ENCODE data around the gene MBP. TPM values are rescaled to one million over a fixed set of nuclear protein-coding genes. Genes with fewer than 3 reads are reported as not detected.

MBP gene
- total and polyA plus RNA-seq, 2 donors (not counting 3 experiments of a cell fraction or from before 2014, with no cell fraction given): 1.7 to 2.3 TPM

DNA sequence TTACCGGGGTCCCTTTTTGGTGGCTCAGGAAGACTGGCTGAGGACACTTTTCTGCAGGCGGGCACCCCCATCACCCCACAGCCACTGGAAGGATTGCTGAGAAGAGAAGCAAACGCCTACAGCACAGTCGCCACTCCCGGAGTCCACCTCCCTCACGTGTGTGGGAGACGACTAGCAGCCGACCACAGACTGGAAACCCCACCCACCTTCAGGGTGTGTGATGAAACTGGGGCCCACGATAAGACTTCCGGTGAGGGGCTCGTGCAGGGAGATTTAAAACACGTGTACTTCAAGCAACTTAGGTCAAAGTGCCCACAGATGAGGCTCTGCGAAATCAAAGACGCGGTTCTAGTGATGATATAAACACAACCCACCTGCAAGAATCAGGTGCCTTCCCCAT, 26.3 kb downstream of the MBP start:
- Histone ChIP-seq H3K4me1 (ENCODE audit: control insufficient read depth, extremely low read depth, insufficient read depth, low read length) (peaks cover 32% of the 10 kb centered on the region), H3K27ac (ENCODE audit: insufficient read depth, low read depth, low read length) (no peak overlapping the region), H3K9me3 (replicated peaks; ENCODE audit: control insufficient read depth, insufficient read depth, low read length) (no peaks in the 10 kb centered on the region), H4K20me1 (replicated peaks; ENCODE audit: control insufficient read depth, extremely low read depth, insufficient read depth, low read length) (no peaks in the 10 kb centered on the region), H3K79me2 (ENCODE audit: control insufficient read depth, insufficient read depth, low read length) (no peaks in the 10 kb centered on the region), H3K4me2 (ENCODE audit: insufficient read depth, low read length) (no peak overlapping the region), H3K27me3 (ENCODE audit: control insufficient read depth in 2 of 2, insufficient read depth in 2 of 2, low read length in 2 of 2) (no peaks in the 10 kb centered on the region), H3K36me3 (ENCODE audit: control insufficient read depth in 2 of 2, extremely low read depth in 1 of 2, insufficient read depth in 2 of 2, low read length in 2 of 2) (no peaks in the 10 kb centered on the region), H2AFZ (ENCODE audit: low read depth, low read length) (no peak overlapping the region), H3K4me3 (replicated peaks in 1 of 3; ENCODE audit: insufficient read depth in 1 of 3, low read depth in 1 of 3, low read length in 3 of 3) (no peak overlapping the region), H3K9me1 (replicated peaks; ENCODE audit: control insufficient read depth, extremely low read depth, insufficient read depth, low read length) (no peaks in the 10 kb centered on the region), H3K9ac (replicated peaks; ENCODE audit: extremely low read depth, insufficient read depth, low read length) (no peak overlapping the region)
- TF ChIP-seq EZH2 (IDR thresholded peaks at IDR 0.05; ENCODE audit: borderline replicate concordance, low read depth, low read length, severe bottlenecking) (no peak), MYC (IDR thresholded peaks at IDR 0.05; ENCODE audit: low read depth, low read length) (no peak), FOS (IDR thresholded peaks at IDR 0.05; ENCODE audit: borderline replicate concordance, insufficient read depth, low read length) (no peak), POLR2A (IDR thresholded peaks at IDR 0.05; ENCODE audit: low read depth, low read length) (no peak), GATA2 (IDR thresholded peaks at IDR 0.05; ENCODE audit: insufficient read depth, insufficient read length, low read depth, low read length) (no peak), POLR2AphosphoS5 (IDR thresholded peaks at IDR 0.05; ENCODE audit: insufficient read depth, low read depth, low read length) (no peak), JUN (IDR thresholded peaks at IDR 0.05; ENCODE audit: borderline replicate concordance, insufficient read depth, insufficient read length, low read depth) (no peak)
- TF ChIP-seq, protein P1, sequence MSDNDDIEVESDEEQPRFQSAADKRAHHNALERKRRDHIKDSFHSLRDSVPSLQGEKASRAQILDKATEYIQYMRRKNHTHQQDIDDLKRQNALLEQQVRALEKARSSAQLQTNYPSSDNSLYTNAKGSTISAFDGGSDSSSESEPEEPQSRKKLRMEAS (IDR thresholded peaks at IDR 0.05; ENCODE audit: insufficient read depth, insufficient read length): no peak
- TF ChIP-seq, protein P2, sequence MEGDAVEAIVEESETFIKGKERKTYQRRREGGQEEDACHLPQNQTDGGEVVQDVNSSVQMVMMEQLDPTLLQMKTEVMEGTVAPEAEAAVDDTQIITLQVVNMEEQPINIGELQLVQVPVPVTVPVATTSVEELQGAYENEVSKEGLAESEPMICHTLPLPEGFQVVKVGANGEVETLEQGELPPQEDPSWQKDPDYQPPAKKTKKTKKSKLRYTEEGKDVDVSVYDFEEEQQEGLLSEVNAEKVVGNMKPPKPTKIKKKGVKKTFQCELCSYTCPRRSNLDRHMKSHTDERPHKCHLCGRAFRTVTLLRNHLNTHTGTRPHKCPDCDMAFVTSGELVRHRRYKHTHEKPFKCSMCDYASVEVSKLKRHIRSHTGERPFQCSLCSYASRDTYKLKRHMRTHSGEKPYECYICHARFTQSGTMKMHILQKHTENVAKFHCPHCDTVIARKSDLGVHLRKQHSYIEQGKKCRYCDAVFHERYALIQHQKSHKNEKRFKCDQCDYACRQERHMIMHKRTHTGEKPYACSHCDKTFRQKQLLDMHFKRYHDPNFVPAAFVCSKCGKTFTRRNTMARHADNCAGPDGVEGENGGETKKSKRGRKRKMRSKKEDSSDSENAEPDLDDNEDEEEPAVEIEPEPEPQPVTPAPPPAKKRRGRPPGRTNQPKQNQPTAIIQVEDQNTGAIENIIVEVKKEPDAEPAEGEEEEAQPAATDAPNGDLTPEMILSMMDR (IDR thresholded peaks at IDR 0.05; ENCODE audit: extremely low read depth in 1 of 2, insufficient read depth in 1 of 2, low read depth in 1 of 2, low read length in 2 of 2): no peak
- DNase-seq (ENCODE audit: low read depth, low spot score) (no peak), FAIRE-seq (no peak)
- dilution Hi-C loops (cut with MboI; ENCODE audit: extremely low pct_ligation_motif_present, low sequenced_read_pairs) (no loop called here), intact Hi-C loops (cut with micrococcal nuclease) (no loop called here)
- BruUV-seq (replicated peaks): no TSS peak
- CTCF ChIA-PET: interaction anchor here (1.0 kb wide), 1 partner anchor 10 kb away, joined by 3 read pairs; no protein-coding TSS in a partner anchor
- POLR2A ChIA-PET: no interaction called here

Data from endothelial cell of umbilical vein (primary cell).